ACC112 (cell line): ENCODE measurements around the gene LRFN5.
"Not testable (repeated sequence)": the region's sequence is repeated elsewhere in the genome, so short reads cannot be mapped to it uniquely, and the experiment has no call there.

ENCODE experiments used
- H2AFZ ChIP-seq: fragments of 200-600 bp; sonication (generic); one replicate; pipeline ENCODE4 v1.6.0; 2017; ENCODE audit warnings: antibody characterized with exemption, low read length; ENCODE audit not compliant: unreplicated experiment
- H3K27ac ChIP-seq: fragments of 200-600 bp; sonication (generic); 2 replicates; pipeline ENCODE4 v1.5.1; 2014; ENCODE audit warnings: low read depth, mild to moderate bottlenecking, antibody characterized with exemption, low read length, moderate library complexity
- H3K27me3 ChIP-seq: fragments of 200-600 bp; sonication (generic); 2 replicates; pipeline ENCODE4 v1.6.1; 2014; ENCODE audit warnings: mild to moderate bottlenecking, antibody characterized with exemption, low read length, moderate library complexity, mixed read lengths; ENCODE audit not compliant: insufficient read depth
- H3K36me3 ChIP-seq: fragments of 200-600 bp; sonication (generic); 2 replicates; pipeline ENCODE4 v1.6.1; 2016; ENCODE audit warnings: mild to moderate bottlenecking, antibody characterized with exemption, low read length, moderate library complexity, mixed read lengths; ENCODE audit not compliant: insufficient read depth
- H3K4me1 ChIP-seq: fragments of 200-600 bp; sonication (generic); one replicate; pipeline ENCODE4 v1.6.1; 2016; ENCODE audit warnings: low read length, mixed read lengths; ENCODE audit not compliant: insufficient read depth, unreplicated experiment, control insufficient read depth
- H3K4me3 ChIP-seq: fragments of 200-600 bp; sonication (generic); 2 replicates; pipeline ENCODE4 v1.5.1; 2014; ENCODE audit warnings: mild to moderate bottlenecking, low read depth, low read length
- H3K79me2 ChIP-seq: fragments of 200-600 bp; sonication (generic); one replicate; pipeline ENCODE4 v1.6.0; 2016; ENCODE audit warnings: low read length; ENCODE audit not compliant: control insufficient read depth, unreplicated experiment, insufficient read depth

Gene LRFN5

DNA sequence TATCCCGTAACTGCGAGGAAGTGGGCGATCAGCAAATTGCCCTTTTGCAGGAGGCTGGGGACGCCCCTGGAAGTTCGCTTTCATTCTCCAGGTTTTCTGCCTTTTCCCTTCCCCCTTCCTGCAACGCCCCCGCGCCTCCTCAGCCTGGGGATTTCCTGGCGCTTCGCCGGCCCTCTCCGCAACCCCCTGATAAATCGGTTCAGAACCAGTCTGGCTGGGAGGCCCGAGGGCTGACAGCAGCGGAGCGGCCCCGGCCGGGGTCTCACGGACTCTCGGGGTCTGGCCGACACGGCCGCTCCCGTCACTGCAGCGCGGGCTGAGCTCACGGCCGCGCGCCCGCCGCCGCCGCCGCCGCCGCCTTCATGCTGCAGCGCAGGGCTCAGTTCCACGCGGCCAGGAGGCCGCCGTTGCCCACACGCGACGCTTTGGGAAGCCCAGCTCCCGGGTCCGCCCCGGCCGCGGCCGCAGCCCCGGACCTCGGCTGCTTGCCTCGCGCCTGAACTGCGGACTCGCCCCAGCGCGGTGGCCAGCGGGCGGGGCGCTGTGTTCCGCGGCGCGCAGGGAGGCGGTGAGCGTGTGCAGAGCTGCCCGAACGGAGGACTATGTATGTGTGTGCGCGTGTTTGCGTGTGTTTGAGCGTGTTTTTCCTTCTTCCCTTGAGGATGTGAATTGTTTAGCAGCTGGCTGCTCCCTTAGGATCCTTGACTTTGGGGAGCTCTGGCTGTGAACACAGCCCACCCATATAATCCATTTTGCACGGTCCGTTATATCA is at the start of gene LRFN5:
Gene LRFN5, plus strand, starts transcription at position 345 of the 772 bp plus-strand sequence.
- H3K36me3 ChIP-seq: no peaks in the 10 kb centered on the region
- H3K27ac ChIP-seq: no peak within 1 kb of the TSS
- H3K4me1 ChIP-seq: no peaks in the 10 kb centered on the region
- H3K4me3 ChIP-seq: peak within 1 kb of the TSS; percentile 70
- H2AFZ ChIP-seq: no peak within 1 kb of the TSS
- no peaks in the 10 kb centered on the region for H3K79me2 ChIP-seq
- H3K27me3 ChIP-seq: peaks cover 93% of the 10 kb centered on the region

DNA sequence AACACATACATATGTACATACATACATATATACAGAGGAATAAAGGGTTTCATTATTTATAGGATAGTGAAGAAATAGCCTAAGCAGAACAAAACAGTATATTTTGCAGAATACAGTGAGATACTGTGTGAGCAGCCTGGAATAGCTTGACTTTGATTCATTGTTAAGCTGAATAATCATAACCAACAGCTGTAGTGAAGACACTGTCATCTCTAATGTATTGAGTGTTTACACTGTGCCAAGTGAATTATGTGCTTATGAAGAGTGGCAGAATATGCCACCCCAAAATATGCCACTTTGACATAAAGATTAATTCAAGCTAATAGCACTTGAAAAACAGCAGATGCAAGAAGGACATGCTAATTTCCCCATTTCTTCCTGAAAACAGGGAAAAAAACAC is 48.2 kb upstream of the LRFN5 start:
- H3K4me1 ChIP-seq: no peaks in the 10 kb centered on the region
- no peaks in the 10 kb centered on the region for H3K79me2 ChIP-seq
- no peak overlapping the region for H3K4me3 ChIP-seq
- H3K27ac ChIP-seq: no peak overlapping the region
- no peak overlapping the region for H2AFZ ChIP-seq
- H3K27me3 ChIP-seq: no peaks in the 10 kb centered on the region
- H3K36me3 ChIP-seq: no peaks in the 10 kb centered on the region

GRCh38 chr14:41566864-41567263 is 39.8 kb upstream of the LRFN5 start:
- H3K79me2 ChIP-seq, H3K27me3 ChIP-seq, H3K4me1 ChIP-seq, H3K4me3 ChIP-seq, H3K36me3 ChIP-seq, H3K27ac ChIP-seq, H2AFZ ChIP-seq: not testable (repeated sequence)

DNA sequence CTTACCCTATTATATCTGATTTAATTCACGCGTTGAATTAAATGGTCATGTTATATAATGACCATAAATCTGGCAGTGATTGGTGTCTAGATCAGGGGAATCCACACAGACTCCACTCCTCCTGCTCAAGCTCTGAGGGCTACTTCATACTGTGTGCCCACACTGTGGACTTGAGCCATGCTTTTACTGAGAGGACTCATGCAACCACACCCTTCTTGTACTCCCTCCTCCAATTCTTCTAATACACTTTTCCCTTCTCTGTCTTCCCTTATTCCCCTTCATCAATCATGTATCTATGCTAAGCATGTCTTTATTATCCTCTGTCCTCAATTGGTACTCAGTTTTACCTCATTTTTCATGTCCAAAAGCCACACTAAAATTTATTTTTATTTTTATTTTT is 37.7 kb upstream of the LRFN5 start:
- H2AFZ ChIP-seq: no peak overlapping the region
- H3K27me3 ChIP-seq: no peaks in the 10 kb centered on the region
- H3K27ac ChIP-seq: no peak overlapping the region
- H3K79me2 ChIP-seq: no peaks in the 10 kb centered on the region
- H3K4me1 ChIP-seq: no peaks in the 10 kb centered on the region
- no peaks in the 10 kb centered on the region for H3K36me3 ChIP-seq
- H3K4me3 ChIP-seq: no peak overlapping the region

GRCh38 chr14:41570415-41571155 is 36.1 kb upstream of the LRFN5 start:
- Histone ChIP-seq H2AFZ (no peak overlapping the region), H3K79me2 (no peaks in the 10 kb centered on the region), H3K27ac (no peak overlapping the region), H3K36me3 (no peaks in the 10 kb centered on the region), H3K27me3 (no peaks in the 10 kb centered on the region), H3K4me3 (no peak overlapping the region), H3K4me1 (no peaks in the 10 kb centered on the region)

GRCh38 chr14:41586237-41586636 is 20.4 kb upstream of the LRFN5 start:
- no peak overlapping the region for H3K4me3 ChIP-seq
- H3K4me1 ChIP-seq: no peaks in the 10 kb centered on the region
- no peaks in the 10 kb centered on the region for H3K36me3 ChIP-seq
- no peaks in the 10 kb centered on the region for H3K79me2 ChIP-seq
- H3K27ac ChIP-seq: no peak overlapping the region
- H3K27me3 ChIP-seq: no peaks in the 10 kb centered on the region
- H2AFZ ChIP-seq: no peak overlapping the region

DNA sequence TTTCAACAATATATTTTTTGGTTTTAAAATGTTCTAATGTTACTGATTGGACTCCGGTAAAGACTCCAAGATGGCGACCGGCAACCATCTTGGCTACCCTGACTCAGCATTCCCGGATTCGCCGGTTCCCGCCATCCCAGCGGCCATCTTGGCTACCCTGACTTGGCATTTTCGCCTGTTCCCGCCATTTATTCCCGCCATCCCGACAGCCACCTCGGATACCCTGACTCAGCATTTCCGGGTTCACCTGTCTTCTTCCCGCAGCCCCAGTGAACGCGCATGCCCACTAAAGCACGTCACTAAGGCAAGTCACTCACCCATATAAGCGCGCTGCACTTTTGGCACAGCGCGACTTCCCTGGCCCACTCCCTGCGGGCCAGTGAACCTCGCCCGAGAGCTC is 9.0 kb upstream of the LRFN5 start:
- H3K27ac ChIP-seq: no peak overlapping the region
- H2AFZ ChIP-seq: no peak overlapping the region
- peaks cover 4% of the 10 kb centered on the region for H3K27me3 ChIP-seq
- H3K4me3 ChIP-seq: no peak overlapping the region
- H3K79me2 ChIP-seq: no peaks in the 10 kb centered on the region
- H3K4me1 ChIP-seq: no peaks in the 10 kb centered on the region
- H3K36me3 ChIP-seq: no peaks in the 10 kb centered on the region

GRCh38 chr14:41599805-41600385 is 6.8 kb upstream of the LRFN5 start:
- not testable (repeated sequence) for H3K27ac ChIP-seq, H2AFZ ChIP-seq, H3K4me1 ChIP-seq, H3K4me3 ChIP-seq, H3K36me3 ChIP-seq, H3K79me2 ChIP-seq
- H3K27me3 ChIP-seq: peaks cover 26% of the 10 kb centered on the region

DNA sequence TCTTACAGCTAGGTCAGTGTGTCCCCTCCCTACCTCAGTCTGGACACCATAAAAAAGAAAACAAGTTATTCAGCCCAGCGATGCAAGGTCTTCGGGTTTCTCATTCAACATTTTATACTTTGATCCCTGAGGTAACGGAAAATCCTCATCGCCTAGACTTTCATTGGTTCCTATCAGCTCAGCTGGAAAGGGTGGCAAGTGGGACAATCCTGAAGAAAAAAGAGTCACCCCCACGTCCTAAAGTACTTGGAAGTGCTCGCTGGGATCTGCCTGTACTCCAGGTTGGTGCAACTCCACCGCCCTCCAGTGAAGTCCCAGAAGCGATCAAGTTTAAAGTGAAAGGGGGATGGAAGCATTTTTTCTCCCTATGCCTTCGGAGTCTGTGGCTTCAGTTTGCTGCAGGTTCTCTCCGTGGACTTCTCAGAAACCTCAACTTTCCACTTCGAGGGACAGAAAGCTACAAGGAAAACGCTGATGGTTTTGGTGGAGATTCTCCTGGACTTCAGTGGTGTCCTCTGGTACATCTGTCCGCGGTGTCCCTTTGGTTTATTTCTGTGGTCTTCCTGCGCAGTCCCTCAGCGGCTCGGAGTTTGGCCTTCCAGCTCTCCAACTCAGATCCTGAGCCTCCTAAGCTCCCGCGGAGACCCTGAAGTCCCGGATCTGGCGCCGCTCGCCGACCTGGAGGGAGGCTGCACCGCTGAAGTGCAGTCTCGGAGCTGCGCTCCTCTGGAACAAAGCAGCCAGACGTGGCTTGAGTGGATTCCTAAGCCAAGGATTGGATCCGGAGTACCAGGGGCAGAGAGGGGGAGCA is 1.8 kb upstream of the LRFN5 start:
- H3K36me3 ChIP-seq: no peaks in the 10 kb centered on the region
- no peak overlapping the region for H3K4me3 ChIP-seq
- H2AFZ ChIP-seq: no peak overlapping the region
- H3K4me1 ChIP-seq: no peaks in the 10 kb centered on the region
- H3K79me2 ChIP-seq: no peaks in the 10 kb centered on the region
- peaks cover 76% of the 10 kb centered on the region for H3K27me3 ChIP-seq
- H3K27ac ChIP-seq: no peak overlapping the region

DNA sequence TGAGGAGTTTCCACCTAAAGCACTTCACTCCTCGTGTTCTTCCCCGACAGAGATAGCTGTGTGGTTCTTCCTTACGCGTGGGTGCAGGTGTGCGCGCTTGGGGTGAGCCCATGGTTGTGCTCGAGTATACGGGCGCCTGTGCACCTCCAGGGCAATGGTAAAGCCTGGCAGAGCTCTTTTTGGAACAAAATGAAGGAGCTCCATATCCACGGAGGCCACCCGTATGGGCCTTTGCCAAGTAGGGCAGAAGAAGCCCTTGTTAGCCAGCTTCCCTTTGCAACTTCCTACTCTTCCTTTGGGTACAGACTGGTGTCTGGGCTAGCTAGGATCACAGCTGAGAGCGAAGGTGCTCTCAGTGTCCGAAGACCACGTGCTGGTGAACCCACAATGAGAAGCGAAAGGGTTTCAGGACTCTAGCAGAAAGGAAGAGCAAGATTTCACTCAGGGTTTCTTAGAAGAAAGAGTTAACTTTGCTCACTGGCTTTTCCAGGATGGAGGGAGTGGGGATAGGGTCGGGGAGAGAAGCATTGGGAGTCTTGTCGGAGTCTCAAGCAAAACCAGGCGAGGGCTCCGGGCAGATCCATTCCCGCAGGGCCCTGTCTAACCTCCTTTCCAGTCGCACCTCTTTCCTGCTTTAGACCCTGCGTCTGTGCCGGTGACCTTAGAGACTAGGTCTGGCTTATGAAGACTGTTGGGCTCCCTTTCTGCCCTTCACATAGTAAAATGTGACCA is 960 bp upstream of the LRFN5 start:
- Histone ChIP-seq H3K4me3 (peak overlapping the region; percentile 70), H3K27ac (no peak overlapping the region)

More for the DNA sequence above, 960 bp upstream of the LRFN5 start:
- H3K36me3 ChIP-seq: no peaks in the 10 kb centered on the region
- peaks cover 83% of the 10 kb centered on the region for H3K27me3 ChIP-seq
- H3K4me1 ChIP-seq: no peaks in the 10 kb centered on the region
- H3K79me2 ChIP-seq: no peaks in the 10 kb centered on the region
- H2AFZ ChIP-seq: no peak overlapping the region
